Gastroesophageal sphincter (tissue), 3 donors: ENCODE results near the gene CD300LG.

Experiments
- POLR2AphosphoS5 ChIP-seq: sonication (generic); formaldehyde crosslinking; IDR thresholded peaks from one replicate; pipeline ENCODE4 v1.6.1; 2017; ENCODE audit warnings: antibody characterized with exemption
- TF ChIP-seq, protein P1 (sequence below), 4 experiments: fragments of 200-600 bp in 2 of 4; fragments of 450-650 bp in 2 of 4; sonication (generic) in 1 of 4; IDR thresholded peaks; one replicate each; pipeline ENCODE4 v1.5.1; 2017 to 2019; ENCODE audit warnings: antibody characterized with exemption in 4 of 4, mild to moderate bottlenecking in 2 of 4, moderate library complexity in 2 of 4

DNA sequence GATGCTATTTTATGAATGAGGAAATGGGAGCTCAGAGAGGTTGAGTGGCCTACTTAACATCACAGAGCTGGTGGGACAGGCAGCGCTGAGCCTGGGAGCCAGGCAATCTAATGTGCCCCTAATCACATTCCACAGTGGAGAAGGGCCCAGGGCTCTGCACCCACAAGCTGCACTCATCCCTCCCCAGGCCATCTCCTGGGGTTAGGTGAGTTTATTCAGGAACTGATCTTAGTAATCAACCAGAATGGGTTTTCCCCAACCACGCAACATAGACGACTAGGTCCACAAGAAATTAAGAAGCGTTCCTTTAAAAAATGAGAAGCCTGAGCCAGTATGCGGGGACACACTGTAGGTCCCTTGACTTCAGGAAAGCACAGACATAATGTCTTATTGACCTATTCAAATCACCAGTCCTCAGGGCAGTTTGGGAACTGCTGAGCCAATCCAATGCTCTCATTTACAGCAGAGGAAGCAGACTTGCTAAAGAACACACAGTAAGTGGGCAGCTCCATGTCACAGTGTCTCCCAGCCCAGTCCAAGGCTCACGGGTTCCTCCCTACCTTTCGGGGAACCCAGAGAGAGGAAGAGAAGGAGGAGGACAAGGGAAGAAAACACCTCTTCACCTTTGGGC is 16.4 kb upstream of the CD300LG start:
- TF ChIP-seq, protein P1, sequence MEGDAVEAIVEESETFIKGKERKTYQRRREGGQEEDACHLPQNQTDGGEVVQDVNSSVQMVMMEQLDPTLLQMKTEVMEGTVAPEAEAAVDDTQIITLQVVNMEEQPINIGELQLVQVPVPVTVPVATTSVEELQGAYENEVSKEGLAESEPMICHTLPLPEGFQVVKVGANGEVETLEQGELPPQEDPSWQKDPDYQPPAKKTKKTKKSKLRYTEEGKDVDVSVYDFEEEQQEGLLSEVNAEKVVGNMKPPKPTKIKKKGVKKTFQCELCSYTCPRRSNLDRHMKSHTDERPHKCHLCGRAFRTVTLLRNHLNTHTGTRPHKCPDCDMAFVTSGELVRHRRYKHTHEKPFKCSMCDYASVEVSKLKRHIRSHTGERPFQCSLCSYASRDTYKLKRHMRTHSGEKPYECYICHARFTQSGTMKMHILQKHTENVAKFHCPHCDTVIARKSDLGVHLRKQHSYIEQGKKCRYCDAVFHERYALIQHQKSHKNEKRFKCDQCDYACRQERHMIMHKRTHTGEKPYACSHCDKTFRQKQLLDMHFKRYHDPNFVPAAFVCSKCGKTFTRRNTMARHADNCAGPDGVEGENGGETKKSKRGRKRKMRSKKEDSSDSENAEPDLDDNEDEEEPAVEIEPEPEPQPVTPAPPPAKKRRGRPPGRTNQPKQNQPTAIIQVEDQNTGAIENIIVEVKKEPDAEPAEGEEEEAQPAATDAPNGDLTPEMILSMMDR (IDR thresholded peaks at IDR 0.05) = no peak
- no peak for TF ChIP-seq POLR2AphosphoS5
